ENCODE measurements around the gene GID8.
A peak's percentile ranks its signal among the peaks of the same experiment; 100 is the strongest.

GID8 gene

GRCh38 chr20:62902926-62903615 lies 34.9 kb upstream of the GID8 start:
- DNase-seq (ENCODE audit: low spot score), result no peak

GRCh38 chr20:62905536-62906117 lies 32.3 kb upstream of the GID8 start:
- DNase-seq (ENCODE audit: low spot score), result no peak

- no peak for DNase-seq (ENCODE audit: low spot score)
These were observed 31.7 kb upstream of the GID8 start for GRCh38 chr20:62906209-62906608.

- DNase-seq (ENCODE audit: low spot score), result no peak
These were observed 31.1 kb upstream of the GID8 start for GRCh38 chr20:62906647-62907375.

GRCh38 chr20:62907384-62908317 lies 30.3 kb upstream of the GID8 start:
- DNase-seq (ENCODE audit: low spot score), result peak; percentile 74

- peak; percentile 18 for DNase-seq (ENCODE audit: low spot score)
These were observed 28.8 kb upstream of the GID8 start for GRCh38 chr20:62908971-62909791.

GRCh38 chr20:62910217-62910766 lies 27.7 kb upstream of the GID8 start:
- no peak for DNase-seq (ENCODE audit: low spot score)

- DNase-seq (ENCODE audit: low spot score), result no peak
These were observed 27.0 kb upstream of the GID8 start for GRCh38 chr20:62910777-62911497.

GRCh38 chr20:62911701-62912280 lies 26.2 kb upstream of the GID8 start:
- no peak for DNase-seq (ENCODE audit: low spot score)

GRCh38 chr20:62913043-62913630 lies 24.8 kb upstream of the GID8 start:
- DNase-seq (ENCODE audit: low spot score), result no peak

- no peak for DNase-seq (ENCODE audit: low spot score)
These were observed 23.5 kb upstream of the GID8 start for GRCh38 chr20:62914436-62914835.

- peak; percentile 68 for DNase-seq (ENCODE audit: low spot score)
These were observed 22.9 kb upstream of the GID8 start for GRCh38 chr20:62914970-62915457.

GRCh38 chr20:62916703-62917476 lies 21.1 kb upstream of the GID8 start:
- no peak for DNase-seq (ENCODE audit: low spot score)

GRCh38 chr20:62917720-62918119 lies 20.2 kb upstream of the GID8 start:
- no peak for DNase-seq (ENCODE audit: low spot score)

- no peak for DNase-seq (ENCODE audit: low spot score)
These were observed 19.8 kb upstream of the GID8 start for GRCh38 chr20:62918147-62918546.

GRCh38 chr20:62918831-62919230 lies 19.1 kb upstream of the GID8 start:
- DNase-seq (ENCODE audit: low spot score), result no peak

- DNase-seq (ENCODE audit: low spot score), result no peak
These were observed 17.8 kb upstream of the GID8 start for GRCh38 chr20:62920039-62920645.

GRCh38 chr20:62921119-62921687 lies 16.7 kb upstream of the GID8 start:
- DNase-seq (ENCODE audit: low spot score), result peak; percentile 73
